ENCODE measurements around the gene NEU4. TPM values are rescaled to one million over a fixed set of nuclear protein-coding genes. Genes with fewer than 3 reads are reported as not detected.
"Not testable (repeated sequence)": the region's sequence is repeated elsewhere in the genome, so short reads cannot be mapped to it uniquely, and the experiment has no call there.

NEU4 gene
- total RNA-seq, result 109 TPM

- DNase-seq (ENCODE audit: low spot score) (peak; percentile 92), ATAC-seq (peak; percentile 75)
These were observed at the start of gene NEU4 for GRCh38 chr2:241808721-241809382. NEU4 (plus strand) TSS chr2:241809193; CDS start chr2:241814485, 5,292 bp downstream.

- not testable (repeated sequence) for DNase-seq (ENCODE audit: low spot score); ATAC-seq
These were observed 49.1 kb upstream of the NEU4 start for GRCh38 chr2:241759893-241760292.

- DNase-seq (ENCODE audit: low spot score), result no peak
- no peak for ATAC-seq
These were observed 48.7 kb upstream of the NEU4 start for GRCh38 chr2:241760301-241760771.

GRCh38 chr2:241762321-241762932, 46.6 kb upstream of the NEU4 start:
- DNase-seq (ENCODE audit: low spot score) (no peak), ATAC-seq (peak; percentile 53)

- DNase-seq (ENCODE audit: low spot score), result no peak
- peak; percentile 10 for ATAC-seq
These were observed 46.0 kb upstream of the NEU4 start for GRCh38 chr2:241762933-241763369.

- ATAC-seq (no peak), DNase-seq (ENCODE audit: low spot score) (no peak)
These were observed 45.3 kb upstream of the NEU4 start for GRCh38 chr2:241763551-241764274.

- peak; percentile 9 for ATAC-seq
- DNase-seq (ENCODE audit: low spot score), result peak; percentile 40
These were observed 44.4 kb upstream of the NEU4 start for GRCh38 chr2:241764275-241765241.

- DNase-seq (ENCODE audit: low spot score), result peak; percentile 46
These were observed 41.3 kb upstream of the NEU4 start for GRCh38 chr2:241767464-241768250.

GRCh38 chr2:241768251-241768711, 40.7 kb upstream of the NEU4 start:
- DNase-seq (ENCODE audit: low spot score), result peak; percentile 45

More at GRCh38 chr2:241767464-241768250, 41.3 kb upstream of the NEU4 start:
- no peak for ATAC-seq

GRCh38 chr2:241768850-241769249, 40.1 kb upstream of the NEU4 start:
- ATAC-seq (no peak), DNase-seq (ENCODE audit: low spot score) (peak; percentile 37)

More at GRCh38 chr2:241768251-241768711, 40.7 kb upstream of the NEU4 start:
- no peak for ATAC-seq

- no peak for DNase-seq (ENCODE audit: low spot score)
These were observed 39.2 kb upstream of the NEU4 start for GRCh38 chr2:241769819-241770184.

GRCh38 chr2:241770185-241770935, 38.6 kb upstream of the NEU4 start:
- ATAC-seq (peak; percentile 84), DNase-seq (ENCODE audit: low spot score) (peak; percentile 87)

More at GRCh38 chr2:241769819-241770184, 39.2 kb upstream of the NEU4 start:
- ATAC-seq, result no peak

GRCh38 chr2:241770936-241771285, 38.1 kb upstream of the NEU4 start:
- DNase-seq (ENCODE audit: low spot score) (no peak), ATAC-seq (no peak)

GRCh38 chr2:241771286-241772062, 37.5 kb upstream of the NEU4 start:
- DNase-seq (ENCODE audit: low spot score), result peak; percentile 52
- ATAC-seq, result no peak

- DNase-seq (ENCODE audit: low spot score) (no peak), ATAC-seq (no peak)
These were observed 36.9 kb upstream of the NEU4 start for GRCh38 chr2:241772063-241772499.

GRCh38 chr2:241773511-241774418, 35.2 kb upstream of the NEU4 start:
- DNase-seq (ENCODE audit: low spot score), result peak; percentile 64
- ATAC-seq, result peak; percentile 52
